H1 (cell line): ENCODE data around the gene MPST. TPM values are rescaled to one million over a fixed set of nuclear protein-coding genes. Genes with fewer than 3 reads are reported as not detected.

ENCODE experiments used
- JUND ChIP-seq: IDR thresholded peaks from 2 replicates; pipeline ENCODE4 v1.6.1; 2011; ENCODE audit warnings: mild to moderate bottlenecking, improper control_type of control experiment, low read length
- RAD21 ChIP-seq, 2 experiments: IDR thresholded peaks in 1 of 2; conservative IDR thresholded peaks in 1 of 2; 2 replicates each; pipeline ENCODE4 v1.6.1; 2011; ENCODE audit warnings: low read depth in 2 of 2, low read length in 2 of 2, improper control_type of control experiment in 1 of 2, inconsistent platforms in 1 of 2, mild to moderate bottlenecking in 1 of 2, moderate library complexity in 1 of 2
- SIN3A ChIP-seq, 2 experiments: IDR thresholded peaks in 1 of 2; conservative IDR thresholded peaks in 1 of 2; 2 replicates each; pipeline ENCODE4 v1.6.1; 2011 to 2012; ENCODE audit warnings: low read length in 2 of 2, improper control_type of control experiment in 1 of 2, low read depth in 1 of 2, mild to moderate bottlenecking in 1 of 2
- polyA plus RNA-seq, 7 experiments: library from polyadenylated mRNA; depleted of rRNA in 3 of 7; stranded (reverse) in 5 of 7; unstranded in 2 of 7; fragments of >200 nt in 5 of 7; fragments of 200-250 nt in 2 of 7; gene quantifications; 1 replicate in 5 of 7; 2 replicates in 1 of 7; 4 replicates in 1 of 7; pipeline versions ENCODE4 v1.2.1 to v1.2.3, GENCODE V29; 2011 to 2013; ENCODE audit warnings: missing spikeins in 2 of 7, mixed read lengths in 2 of 7
- total RNA-seq: library from RNA; stranded (reverse); fragmentation: NEBNext Ultra II Directional; extraction: Animal tissue kit (Norgen Biotek cat#: 25700); gene quantifications from 2 replicates; pipeline ENCODE4 v1.2.1, GENCODE V29; 2021

Gene MPST
- total and polyA plus RNA-seq, 2 of the 8 experiments (the other 6 are each of a cell fraction or from before 2014, with no cell fraction given): 86.0 to 124 TPM

GRCh38 chr22:37070334-37070733 lies 50.8 kb downstream of the MPST start (continued):
- TF ChIP-seq RAD21 (IDR thresholded peaks at IDR 0.05 in 1 of 2, conservative IDR thresholded peaks at IDR 0.05 in 1 of 2; ENCODE audit: low read depth in 2 of 2, low read length in 2 of 2) (no peak), SIN3A (conservative IDR thresholded peaks at IDR 0.05 in 1 of 2, IDR thresholded peaks at IDR 0.05 in 1 of 2; ENCODE audit: low read depth in 1 of 2, low read length in 2 of 2) (no peak), JUND (no peak)
